NT2/D1 (cell line): ENCODE measurements around the gene PUM1.

Experiments used
- SUZ12 ChIP-seq: IDR thresholded peaks from 2 replicates; pipeline ENCODE4 v1.6.1; 2011; ENCODE audit not compliant: insufficient read length, insufficient read depth; ENCODE audit errors: extremely low read depth
- YY1 ChIP-seq: IDR thresholded peaks from 2 replicates; pipeline ENCODE4 v1.6.1; 2011; ENCODE audit not compliant: insufficient read length, insufficient read depth
- ZNF274 ChIP-seq: IDR thresholded peaks from 2 replicates; pipeline ENCODE4 v1.6.1; 2011; ENCODE audit warnings: mild to moderate bottlenecking, low read depth, low read length

GRCh38 chr1:30928171-30928570 lies 137.3 kb downstream of the PUM1 start:
- TF ChIP-seq YY1 (no peak), ZNF274 (no peak), SUZ12 (no peak)
